ENCODE results near the gene C11orf42. TPM values are rescaled to one million over a fixed set of nuclear protein-coding genes. Genes with fewer than 3 reads are reported as not detected.
A peak's percentile ranks its signal among the peaks of the same experiment; 100 is the strongest.

The C11orf42 gene
- total RNA-seq, 2 experiments from 2014 or later, result not detected

- POLR2A ChIA-PET, result no interaction called here
- no peaks in the 10 kb centered on the region for H3K9me3 Mint-ChIP-seq
- H3K36me3 Mint-ChIP-seq, result peaks cover 23% of the 10 kb centered on the region
- H3K4me3 Mint-ChIP-seq, result no peak overlapping the region
- no peak for DNase-seq
- H3K27ac Mint-ChIP-seq, result no peak overlapping the region
- ATAC-seq (ENCODE audit: low read depth), result no peak
- H3K27me3 Mint-ChIP-seq, result no peaks in the 10 kb centered on the region
- H3K4me1 Mint-ChIP-seq, result peaks cover 36% of the 10 kb centered on the region
Observed at GRCh38 chr11:6204706-6205105, 651 bp upstream of the C11orf42 start.

GRCh38 chr11:6206456-6207180 is 1.3 kb downstream of the C11orf42 start:
- no peak for ATAC-seq (ENCODE audit: low read depth)
- Mint-ChIP-seq H3K4me3 (no peak overlapping the region), H3K27ac (no peak overlapping the region), H3K4me1 (peaks cover 29% of the 10 kb centered on the region), H3K36me3 (peaks cover 24% of the 10 kb centered on the region), H3K9me3 (no peaks in the 10 kb centered on the region), H3K27me3 (no peaks in the 10 kb centered on the region)
- POLR2A ChIA-PET, result interaction anchor here (1.2 kb wide), 1 partner anchor 28 kb away, joined by 4 read pairs; the partner anchor contains the start of gene FHIP1B
- DNase-seq, result no peak

GRCh38 chr11:6209801-6210200 is 4.4 kb downstream of the C11orf42 start:
- Mint-ChIP-seq H3K27me3 (no peaks in the 10 kb centered on the region), H3K4me1 (peaks cover 6% of the 10 kb centered on the region), H3K4me3 (no peak overlapping the region), H3K36me3 (peaks cover 9% of the 10 kb centered on the region), H3K27ac (no peak overlapping the region), H3K9me3 (no peaks in the 10 kb centered on the region)
- POLR2A ChIA-PET, result no interaction called here
- DNase-seq (no peak), ATAC-seq (ENCODE audit: low read depth) (no peak)

- no peak for ATAC-seq (ENCODE audit: low read depth)
- H3K36me3 Mint-ChIP-seq, result peaks cover 7% of the 10 kb centered on the region
- H3K9me3 Mint-ChIP-seq, result no peaks in the 10 kb centered on the region
- no peaks in the 10 kb centered on the region for H3K27me3 Mint-ChIP-seq
- no peak overlapping the region for H3K27ac Mint-ChIP-seq
- peaks cover 3% of the 10 kb centered on the region for H3K4me1 Mint-ChIP-seq
- no peak overlapping the region for H3K4me3 Mint-ChIP-seq
- POLR2A ChIA-PET, result no interaction called here
- no peak for DNase-seq
Observed at GRCh38 chr11:6210274-6210955, 5.1 kb downstream of the C11orf42 start.

GRCh38 chr11:6214530-6214929 is 9.2 kb downstream of the C11orf42 start:
- Mint-ChIP-seq H3K4me3 (no peak overlapping the region), H3K9me3 (no peaks in the 10 kb centered on the region), H3K4me1 (peaks cover 8% of the 10 kb centered on the region), H3K36me3 (peaks cover 14% of the 10 kb centered on the region), H3K27ac (no peak overlapping the region), H3K27me3 (no peaks in the 10 kb centered on the region)
- DNase-seq, result no peak
- no peak for ATAC-seq (ENCODE audit: low read depth)
- POLR2A ChIA-PET, result no interaction called here

- POLR2A ChIA-PET, result interaction anchor here (1.3 kb wide), 1 partner anchor 18 kb away, joined by 3 read pairs; the partner anchor contains the start of gene FHIP1B
- H3K27me3 Mint-ChIP-seq, result no peaks in the 10 kb centered on the region
- no peak for DNase-seq
- no peaks in the 10 kb centered on the region for H3K9me3 Mint-ChIP-seq
- H3K4me1 Mint-ChIP-seq, result peaks cover 12% of the 10 kb centered on the region
- ATAC-seq (ENCODE audit: low read depth), result no peak
- H3K27ac Mint-ChIP-seq, result no peak overlapping the region
- no peak overlapping the region for H3K4me3 Mint-ChIP-seq
- peaks cover 19% of the 10 kb centered on the region for H3K36me3 Mint-ChIP-seq
Observed at GRCh38 chr11:6216501-6216900, 11.1 kb downstream of the C11orf42 start.

- no peak for ATAC-seq (ENCODE audit: low read depth)
- peaks cover 12% of the 10 kb centered on the region for H3K4me1 Mint-ChIP-seq
- no peak overlapping the region for H3K4me3 Mint-ChIP-seq
- H3K9me3 Mint-ChIP-seq, result no peaks in the 10 kb centered on the region
- POLR2A ChIA-PET, result no interaction called here
- no peak overlapping the region for H3K27ac Mint-ChIP-seq
- peaks cover 25% of the 10 kb centered on the region for H3K36me3 Mint-ChIP-seq
- no peaks in the 10 kb centered on the region for H3K27me3 Mint-ChIP-seq
- no peak for DNase-seq
Observed at GRCh38 chr11:6217722-6218121, 12.4 kb downstream of the C11orf42 start.

GRCh38 chr11:6219359-6219758 is 14.0 kb downstream of the C11orf42 start:
- Mint-ChIP-seq H3K4me3 (no peak overlapping the region), H3K27me3 (no peaks in the 10 kb centered on the region), H3K36me3 (peaks cover 27% of the 10 kb centered on the region), H3K9me3 (no peaks in the 10 kb centered on the region), H3K27ac (peak overlapping the region; percentile 39), H3K4me1 (peaks cover 12% of the 10 kb centered on the region)
- ATAC-seq (ENCODE audit: low read depth), result no peak
- no peak for DNase-seq
- POLR2A ChIA-PET, result no interaction called here

- Mint-ChIP-seq H3K9me3 (no peaks in the 10 kb centered on the region), H3K4me1 (peaks cover 21% of the 10 kb centered on the region), H3K4me3 (no peak overlapping the region), H3K36me3 (peaks cover 25% of the 10 kb centered on the region), H3K27ac (no peak overlapping the region), H3K27me3 (no peaks in the 10 kb centered on the region)
- no peak for DNase-seq
- POLR2A ChIA-PET, result no interaction called here
- ATAC-seq (ENCODE audit: low read depth), result no peak
Observed at GRCh38 chr11:6223854-6224253, 18.5 kb downstream of the C11orf42 start.

GRCh38 chr11:6224421-6224820 is 19.1 kb downstream of the C11orf42 start:
- POLR2A ChIA-PET, result no interaction called here
- DNase-seq, result no peak
- Mint-ChIP-seq H3K9me3 (no peaks in the 10 kb centered on the region), H3K36me3 (peaks cover 26% of the 10 kb centered on the region), H3K4me3 (no peak overlapping the region), H3K27ac (no peak overlapping the region), H3K4me1 (peaks cover 20% of the 10 kb centered on the region), H3K27me3 (no peaks in the 10 kb centered on the region)
- ATAC-seq (ENCODE audit: low read depth), result no peak

GRCh38 chr11:6225024-6225423 is 19.7 kb downstream of the C11orf42 start:
- DNase-seq (no peak), ATAC-seq (ENCODE audit: low read depth) (no peak)
- H3K36me3 Mint-ChIP-seq, result peaks cover 26% of the 10 kb centered on the region
- no peaks in the 10 kb centered on the region for H3K27me3 Mint-ChIP-seq
- POLR2A ChIA-PET, result no interaction called here
- H3K4me3 Mint-ChIP-seq, result no peak overlapping the region
- H3K4me1 Mint-ChIP-seq, result peaks cover 21% of the 10 kb centered on the region
- H3K27ac Mint-ChIP-seq, result no peak overlapping the region
- H3K9me3 Mint-ChIP-seq, result no peaks in the 10 kb centered on the region

GRCh38 chr11:6225896-6226295 is 20.5 kb downstream of the C11orf42 start:
- POLR2A ChIA-PET, result no interaction called here
- peaks cover 22% of the 10 kb centered on the region for H3K36me3 Mint-ChIP-seq
- peaks cover 30% of the 10 kb centered on the region for H3K4me1 Mint-ChIP-seq
- H3K4me3 Mint-ChIP-seq, result no peak overlapping the region
- H3K27ac Mint-ChIP-seq, result no peak overlapping the region
- no peaks in the 10 kb centered on the region for H3K9me3 Mint-ChIP-seq
- ATAC-seq (ENCODE audit: low read depth), result no peak
- no peaks in the 10 kb centered on the region for H3K27me3 Mint-ChIP-seq
- no peak for DNase-seq

GRCh38 chr11:6228520-6228919 is 23.2 kb downstream of the C11orf42 start:
- Mint-ChIP-seq H3K9me3 (no peaks in the 10 kb centered on the region), H3K27me3 (no peaks in the 10 kb centered on the region), H3K4me3 (no peak overlapping the region), H3K4me1 (peaks cover 32% of the 10 kb centered on the region), H3K36me3 (peaks cover 15% of the 10 kb centered on the region), H3K27ac (no peak overlapping the region)
- DNase-seq (no peak), ATAC-seq (ENCODE audit: low read depth) (no peak)
- POLR2A ChIA-PET, result no interaction called here

GRCh38 chr11:6229911-6230310 is 24.6 kb downstream of the C11orf42 start:
- Mint-ChIP-seq H3K4me3 (peak overlapping the region; percentile 69), H3K4me1 (peaks cover 36% of the 10 kb centered on the region), H3K27me3 (no peaks in the 10 kb centered on the region), H3K36me3 (peaks cover 18% of the 10 kb centered on the region), H3K27ac (peak overlapping the region; percentile 66), H3K9me3 (no peaks in the 10 kb centered on the region)
- POLR2A ChIA-PET, result interaction anchor here (0.7 to 1.4 kb wide), 7 partner anchors 18 to 1408 kb away, joined by 3 to 5 read pairs (median 4); partner anchors contain the start of genes CAVIN3 and TRIM22
- peak; percentile 13 for ATAC-seq (ENCODE audit: low read depth)
- DNase-seq, result no peak

Data from activated naive CD8-positive, alpha-beta T cell treated with anti-CD3 and anti-CD28 coated beads, Interleukin-2, amount 10 ng/mL, durations not matched to agents 7 days and 5 days (primary cell).